Neural cell (in vitro differentiated cells): ENCODE results near the gene MTO1. TPM values are rescaled to one million over a fixed set of nuclear protein-coding genes. Genes with fewer than 3 reads are reported as not detected.

Experiments used
- H2AFZ ChIP-seq: fragments of 200-600, 300-800 bp; sonication (generic), shearing (Covaris generic); 2 replicates; pipeline ENCODE4 v1.6.0; 2014; ENCODE audit warnings: low read depth, mild to moderate bottlenecking, antibody characterized with exemption, low read length, moderate library complexity
- H3F3A ChIP-seq: fragments of 200-600 bp; shearing (Covaris generic); 2 replicates; pipeline ENCODE4 v1.6.1; 2016; ENCODE audit warnings: mild to moderate bottlenecking, moderate library complexity, mixed read lengths, antibody characterized with exemption, low read length; ENCODE audit not compliant: insufficient read depth, poor library complexity, severe bottlenecking
- H3K27ac ChIP-seq: fragments of 200-600, 300-800 bp; sonication (generic), shearing (Covaris generic); 2 replicates; pipeline ENCODE4 v1.5.1; 2014; ENCODE audit warnings: mild to moderate bottlenecking, low read length, moderate library complexity
- H3K27me3 ChIP-seq: fragments of 300-800, 200-600 bp; sonication (generic), shearing (Covaris generic); 2 replicates; pipeline ENCODE4 v1.6.0; 2014; ENCODE audit warnings: mild to moderate bottlenecking, low read depth, low read length, moderate library complexity; ENCODE audit not compliant: insufficient read depth
- H3K36me3 ChIP-seq: fragments of 300-800, 200-600 bp; sonication (generic), shearing (Covaris generic); 2 replicates; pipeline ENCODE4 v1.5.1; 2014; ENCODE audit warnings: mild to moderate bottlenecking, antibody characterized with exemption, low read length, moderate library complexity; ENCODE audit not compliant: insufficient read depth
- H3K4me2 ChIP-seq: fragments of 300-800, 200-600 bp; sonication (generic), shearing (Covaris generic); 2 replicates; pipeline ENCODE4 v1.6.0; 2014; ENCODE audit warnings: mild to moderate bottlenecking, low read length
- H3K4me3 ChIP-seq: fragments of 300-800, 200-600 bp; sonication (generic), shearing (Covaris generic); 2 replicates; pipeline ENCODE4 v1.5.1; 2014; ENCODE audit warnings: mild to moderate bottlenecking, low read length, moderate library complexity
- H3K79me2 ChIP-seq: fragments of 200-600 bp; shearing (Covaris generic); replicated peaks from 2 replicates; pipeline ENCODE4 v1.6.0; 2014; ENCODE audit warnings: mild to moderate bottlenecking, low read length, moderate library complexity; ENCODE audit not compliant: insufficient read depth
- H3K9ac ChIP-seq: fragments of 300-800, 200-600 bp; sonication (generic), shearing (Covaris generic); 2 replicates; pipeline ENCODE4 v1.6.1; 2016; ENCODE audit warnings: mild to moderate bottlenecking, low read length, mixed read lengths
- H3K9me2 ChIP-seq: fragments of 200-600 bp; shearing (Covaris generic); 2 replicates; pipeline ENCODE4 v1.6.1; 2016; ENCODE audit warnings: mild to moderate bottlenecking, low read length, mixed read lengths; ENCODE audit not compliant: insufficient read depth
- H3K9me3 ChIP-seq: fragments of 200-600, 300-800 bp; sonication (generic), shearing (Covaris generic); 2 replicates; pipeline ENCODE4 v1.6.1; 2016; ENCODE audit warnings: mild to moderate bottlenecking, mixed run types, low read length, moderate library complexity, mixed read lengths
- H4K20me1 ChIP-seq: fragments of 200-600 bp; shearing (Covaris generic); 2 replicates; pipeline ENCODE4 v1.6.1; 2016; ENCODE audit warnings: mild to moderate bottlenecking, mixed run types; ENCODE audit not compliant: insufficient read depth
- CTCF ChIP-seq: fragments of 450-650 bp; IDR thresholded peaks from 2 replicates; pipeline ENCODE4 v1.5.1; 2014; ENCODE audit warnings: antibody characterized with exemption, mild to moderate bottlenecking, moderate library complexity; ENCODE audit not compliant: poor library complexity, severe bottlenecking
- EP300 ChIP-seq: fragments of 450-650 bp; conservative IDR thresholded peaks from 2 replicates; pipeline ENCODE4 v1.6.1; 2014; ENCODE audit warnings: antibody characterized with exemption, mild to moderate bottlenecking, moderate library complexity; ENCODE audit not compliant: poor library complexity, severe bottlenecking
- EZH2 ChIP-seq: fragments of 200-600, 300-800 bp; shearing (Covaris generic), sonication (generic); IDR thresholded peaks from 2 replicates; pipeline ENCODE4 v1.6.1; 2014; ENCODE audit warnings: antibody characterized with exemption, low read length, borderline replicate concordance, mild to moderate bottlenecking; ENCODE audit not compliant: insufficient read depth, poor library complexity, severe bottlenecking
- MXI1 ChIP-seq: fragments of 450-650 bp; conservative IDR thresholded peaks from 2 replicates; pipeline ENCODE4 v1.6.1; 2014; ENCODE audit warnings: antibody characterized with exemption, mild to moderate bottlenecking; ENCODE audit not compliant: poor library complexity, severe bottlenecking
- POLR2AphosphoS5 ChIP-seq: IDR thresholded peaks from 2 replicates; pipeline ENCODE4 v1.6.1; 2012
- RAD21 ChIP-seq: fragments of 450-650 bp; conservative IDR thresholded peaks from 2 replicates; pipeline ENCODE4 v1.6.1; 2014; ENCODE audit warnings: antibody characterized with exemption, mild to moderate bottlenecking, moderate library complexity
- REST ChIP-seq: IDR thresholded peaks from 2 replicates; pipeline ENCODE4 v1.6.1; 2012; ENCODE audit warnings: borderline replicate concordance
- SMC3 ChIP-seq: fragments of 450-650 bp; conservative IDR thresholded peaks from 2 replicates; pipeline ENCODE4 v1.6.1; 2014; ENCODE audit warnings: antibody characterized with exemption, mild to moderate bottlenecking, moderate library complexity; ENCODE audit not compliant: poor library complexity
- TAF1 ChIP-seq: IDR thresholded peaks from 2 replicates; pipeline ENCODE4 v1.6.1; 2012; ENCODE audit warnings: low read depth
- polyA plus RNA-seq: library from polyadenylated mRNA; depleted of rRNA; stranded (reverse); fragments of >200 nt; gene quantifications from 2 replicates; pipeline ENCODE4 v1.2.3, GENCODE V29; 2014

Gene MTO1
- polyA plus RNA-seq, 1 donor from 2014 or later: 30.6 TPM

GRCh38 chr6:73435236-73435635 lies 26.3 kb upstream of the MTO1 start:
- H3K27ac ChIP-seq: no peak overlapping the region
- H3K4me2 ChIP-seq: no peak overlapping the region
- no peaks in the 10 kb centered on the region for H4K20me1 ChIP-seq
- TF ChIP-seq EP300 (no peak), RAD21 (no peak), POLR2AphosphoS5 (no peak), EZH2 (no peak), REST (no peak), CTCF (no peak), TAF1 (no peak), MXI1 (no peak), SMC3 (no peak)
- no peaks in the 10 kb centered on the region for H3K36me3 ChIP-seq
- no peaks in the 10 kb centered on the region for H3K9me2 ChIP-seq
- no peak overlapping the region for H3K4me3 ChIP-seq
- H3K79me2 ChIP-seq: no peaks in the 10 kb centered on the region
- H2AFZ ChIP-seq: no peak overlapping the region
- H3K9me3 ChIP-seq: no peaks in the 10 kb centered on the region
- no peaks in the 10 kb centered on the region for H3K27me3 ChIP-seq
- H3F3A ChIP-seq: no peaks in the 10 kb centered on the region
- H3K9ac ChIP-seq: no peak overlapping the region

- Histone ChIP-seq H3K9me3 (no peaks in the 10 kb centered on the region), H3K27ac (no peak overlapping the region), H3K9me2 (no peaks in the 10 kb centered on the region), H3K4me2 (no peak overlapping the region), H3K9ac (no peak overlapping the region), H3K36me3 (no peaks in the 10 kb centered on the region), H3K79me2 (no peaks in the 10 kb centered on the region), H3K27me3 (no peaks in the 10 kb centered on the region), H3F3A (no peaks in the 10 kb centered on the region), H2AFZ (no peak overlapping the region), H3K4me3 (no peak overlapping the region), H4K20me1 (no peaks in the 10 kb centered on the region)
- no peak for TF ChIP-seq TAF1
- no peak for TF ChIP-seq RAD21
- no peak for TF ChIP-seq EP300
- no peak for TF ChIP-seq REST
- no peak for TF ChIP-seq EZH2
- TF ChIP-seq CTCF: no peak
- no peak for TF ChIP-seq POLR2AphosphoS5
- TF ChIP-seq SMC3: no peak
- TF ChIP-seq MXI1: no peak
Observed at GRCh38 chr6:73443555-73443954, 18.0 kb upstream of the MTO1 start.
